ENCODE results near the gene HDAC9. TPM values are rescaled to one million over a fixed set of nuclear protein-coding genes. Genes with fewer than 3 reads are reported as not detected.

Gene HDAC9
- total and polyA plus RNA-seq, 2 of the 13 experiments (the other 11 are each of a cell fraction or from before 2014, with no cell fraction given): 0.05 to 0.07 TPM

DNA sequence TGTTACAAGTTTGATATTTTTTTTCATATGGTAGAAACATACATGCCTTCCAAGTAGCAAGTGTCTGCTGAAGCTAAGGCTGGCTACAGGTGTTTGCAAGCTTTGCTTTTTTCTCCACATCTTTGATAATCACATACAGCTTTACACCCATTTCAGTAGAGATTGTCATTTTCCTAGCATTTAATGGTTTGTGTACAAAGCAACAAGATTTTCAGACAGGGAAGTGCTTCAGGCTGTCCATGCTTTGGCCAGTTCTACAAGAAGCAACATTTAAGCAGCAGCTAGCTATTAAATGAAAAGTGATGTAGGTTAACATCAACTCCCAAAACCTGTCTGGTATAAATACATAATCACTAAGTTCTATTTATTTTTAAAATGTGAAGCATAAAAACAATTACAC lies 2.3 kb downstream of the HDAC9 start (continued):
- no peak for TF ChIP-seq MAZ (IDR thresholded peaks at IDR 0.05; ENCODE audit: borderline replicate concordance, low read depth, low read length)
- TF ChIP-seq MAZ (CRISPR knock-in tag; IDR thresholded peaks at IDR 0.05; ENCODE audit: low read depth): no peak
- no peak for TF ChIP-seq ATF7 (IDR thresholded peaks at IDR 0.05)
- TF ChIP-seq ATF7 (CRISPR knock-in tag; IDR thresholded peaks at IDR 0.05): no peak
- TF ChIP-seq SP2 (CRISPR knock-in tag; IDR thresholded peaks at IDR 0.05): no peak

DNA sequence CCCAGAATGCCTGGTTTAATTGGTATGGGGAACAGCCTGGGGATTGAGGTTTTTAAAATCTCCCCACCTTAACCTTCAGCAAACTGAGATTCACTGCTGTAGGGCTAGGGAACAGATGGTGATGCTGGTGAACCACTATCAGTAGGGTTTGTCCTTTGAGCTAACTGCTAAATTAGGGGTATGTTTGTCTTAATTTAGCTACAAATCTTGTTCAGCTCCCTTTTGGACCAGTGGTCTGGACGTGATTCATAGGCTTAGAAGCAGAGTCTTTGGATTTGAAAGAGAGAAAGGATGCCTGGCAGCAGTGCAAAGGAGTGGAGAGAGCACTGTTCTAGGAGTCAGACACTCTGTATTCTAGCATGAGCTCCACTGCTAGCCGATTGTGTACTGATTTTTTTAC lies 2.8 kb downstream of the HDAC9 start:
- ATAC-seq: no peak
- Histone ChIP-seq H3K4me1 (ENCODE audit: insufficient read depth, low read length) (no peaks in the 10 kb centered on the region), H3K79me2 (ENCODE audit: insufficient read depth, low read length) (no peaks in the 10 kb centered on the region), H4K20me1 (ENCODE audit: insufficient read depth, low read length) (no peaks in the 10 kb centered on the region), H3K4me3 (replicated peaks in 1 of 3; ENCODE audit: insufficient read depth in 1 of 3, low read depth in 2 of 3, low read length in 3 of 3) (no peak overlapping the region), H3K4me2 (ENCODE audit: low read depth, low read length) (no peak overlapping the region), H3K36me3 (replicated peaks in 1 of 2; ENCODE audit: control insufficient read depth in 1 of 2, insufficient read depth in 2 of 2, low read length in 2 of 2) (no peaks in the 10 kb centered on the region), H3K27ac (ENCODE audit: extremely low read length, insufficient read depth, low read length) (no peak overlapping the region), H3K9ac (ENCODE audit: insufficient read depth, low read depth, low read length) (no peak overlapping the region), H3K9me3 (ENCODE audit: low read length) (no peaks in the 10 kb centered on the region), H3K27me3 (ENCODE audit: control insufficient read depth in 1 of 2, insufficient read depth in 2 of 2, low read length in 2 of 2) (no peaks in the 10 kb centered on the region), H2AFZ (ENCODE audit: low read length) (no peak overlapping the region)
- BruUV-seq (replicated peaks): no TSS peak
- TF ChIP-seq, protein P1, sequence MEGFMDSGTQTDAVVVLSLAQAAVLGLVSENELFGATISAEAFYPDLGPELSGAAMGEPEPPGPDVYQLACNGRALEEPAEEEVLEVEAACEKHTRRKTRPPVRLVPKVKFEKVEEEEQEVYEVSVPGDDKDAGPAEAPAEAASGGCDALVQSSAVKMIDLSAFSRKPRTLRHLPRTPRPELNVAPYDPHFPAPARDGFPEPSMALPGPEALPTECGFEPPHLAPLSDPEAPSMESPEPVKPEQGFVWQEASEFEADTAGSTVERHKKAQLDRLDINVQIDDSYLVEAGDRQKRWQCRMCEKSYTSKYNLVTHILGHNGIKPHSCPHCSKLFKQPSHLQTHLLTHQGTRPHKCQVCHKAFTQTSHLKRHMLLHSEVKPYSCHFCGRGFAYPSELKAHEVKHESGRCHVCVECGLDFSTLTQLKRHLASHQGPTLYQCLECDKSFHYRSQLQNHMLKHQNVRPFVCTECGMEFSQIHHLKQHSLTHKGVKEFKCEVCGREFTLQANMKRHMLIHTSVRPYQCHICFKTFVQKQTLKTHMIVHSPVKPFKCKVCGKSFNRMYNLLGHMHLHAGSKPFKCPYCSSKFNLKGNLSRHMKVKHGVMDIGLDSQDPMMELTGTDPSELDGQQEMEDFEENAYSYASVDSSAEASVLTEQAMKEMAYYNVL (CRISPR knock-in tag; IDR thresholded peaks at IDR 0.05; ENCODE audit: borderline replicate concordance): no peak
- TF ChIP-seq AKAP8 (CRISPR knock-in tag; IDR thresholded peaks at IDR 0.05): no peak
- no peak for TF ChIP-seq ZMYM3 (CRISPR knock-in tag; IDR thresholded peaks at IDR 0.05)
- no peak for TF ChIP-seq TBX2 (CRISPR knock-in tag; IDR thresholded peaks at IDR 0.05; ENCODE audit: borderline replicate concordance)
- TF ChIP-seq, protein P2, sequence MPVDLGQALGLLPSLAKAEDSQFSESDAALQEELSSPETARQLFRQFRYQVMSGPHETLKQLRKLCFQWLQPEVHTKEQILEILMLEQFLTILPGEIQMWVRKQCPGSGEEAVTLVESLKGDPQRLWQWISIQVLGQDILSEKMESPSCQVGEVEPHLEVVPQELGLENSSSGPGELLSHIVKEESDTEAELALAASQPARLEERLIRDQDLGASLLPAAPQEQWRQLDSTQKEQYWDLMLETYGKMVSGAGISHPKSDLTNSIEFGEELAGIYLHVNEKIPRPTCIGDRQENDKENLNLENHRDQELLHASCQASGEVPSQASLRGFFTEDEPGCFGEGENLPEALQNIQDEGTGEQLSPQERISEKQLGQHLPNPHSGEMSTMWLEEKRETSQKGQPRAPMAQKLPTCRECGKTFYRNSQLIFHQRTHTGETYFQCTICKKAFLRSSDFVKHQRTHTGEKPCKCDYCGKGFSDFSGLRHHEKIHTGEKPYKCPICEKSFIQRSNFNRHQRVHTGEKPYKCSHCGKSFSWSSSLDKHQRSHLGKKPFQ (CRISPR knock-in tag; IDR thresholded peaks at IDR 0.05; ENCODE audit: insufficient replicate concordance): no peak
- TF ChIP-seq, protein P3, sequence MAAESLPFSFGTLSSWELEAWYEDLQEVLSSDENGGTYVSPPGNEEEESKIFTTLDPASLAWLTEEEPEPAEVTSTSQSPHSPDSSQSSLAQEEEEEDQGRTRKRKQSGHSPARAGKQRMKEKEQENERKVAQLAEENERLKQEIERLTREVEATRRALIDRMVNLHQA (CRISPR knock-in tag; IDR thresholded peaks at IDR 0.05): no peak
- no peak for TF ChIP-seq THAP11 (CRISPR knock-in tag; IDR thresholded peaks at IDR 0.05)
- TF ChIP-seq SALL2 (CRISPR knock-in tag; IDR thresholded peaks at IDR 0.05): no peak
- TF ChIP-seq ZNF564 (CRISPR knock-in tag; IDR thresholded peaks at IDR 0.05): no peak
- no peak for TF ChIP-seq YEATS2 (CRISPR knock-in tag; IDR thresholded peaks at IDR 0.05; ENCODE audit: borderline replicate concordance)
- no peak for FAIRE-seq
- in situ Hi-C loops (cut with HindIII; ENCODE audit: extremely low pct_ligation_motif_present, low pct_unique_long_range_greater_than_20kb) (no loop called here), intact Hi-C loops (cut with micrococcal nuclease; ENCODE audit: unreplicated experiment) (no loop called here)
- ChIA-PET POLR2A (no interaction called here), CTCF (ENCODE audit: low intra/inter-chr PET ratio, low total read pairs) (no interaction called here)
- DNase-seq (ENCODE audit: low spot score): no peak
- WGBS (ENCODE audit: low lambda C conversion rate): 3% methylated on average over 2 of the region's 2 CpGs
